H1 (cell line): ENCODE results near the gene GKAP1. TPM values are rescaled to one million over a fixed set of nuclear protein-coding genes. Genes with fewer than 3 reads are reported as not detected.

ENCODE experiments used
- CTCF ChIA-PET: fragments of 300-600 bp; sonication (Branson Sonifier 250); formaldehyde crosslinking; loops from one replicate; lab custom pipeline; 2021; ENCODE audit not compliant: partially characterized antibody; lab: Charles Lee
- POLR2A ChIA-PET: fragments of 300-600 bp; sonication (Branson Sonifier 250); formaldehyde crosslinking; loops from one replicate; lab custom pipeline; 2021; ENCODE audit warnings: inconsistent platforms; ENCODE audit not compliant: partially characterized antibody; lab: Charles Lee
- DNase-seq, 2 experiments: peaks; one replicate each; pipeline versions ENCODE4 v3.0.0 to v3.0.0-alpha.2; 2010 to 2022; ENCODE audit warnings: low spot score in 2 of 2, low read depth in 1 of 2, mixed read lengths in 1 of 2
- FAIRE-seq: peaks from 2 replicates; lab custom pipeline; 2011; peaks lifted over from hg19 to GRCh38; lab: Jason Lieb, UNC
- H2AFZ ChIP-seq: 2 replicates; pipeline ENCODE4 v1.8.1; 2012; ENCODE audit warnings: low read length, inconsistent platforms
- H2AK5ac ChIP-seq: 2 replicates; pipeline ENCODE4 v1.6.1; 2013; ENCODE audit warnings: low read depth, low read length
- H2BK120ac ChIP-seq: replicated peaks from 2 replicates; pipeline ENCODE3; 2013; ENCODE audit warnings: low read depth, low read length, inconsistent platforms
- H2BK12ac ChIP-seq: 2 replicates; pipeline ENCODE4 v1.6.1; 2013; ENCODE audit warnings: low read depth, low read length
- H2BK15ac ChIP-seq: 2 replicates; pipeline ENCODE4 v1.6.1; 2013; ENCODE audit warnings: low read length
- H2BK20ac ChIP-seq: 2 replicates; pipeline ENCODE4 v1.6.1; 2013; ENCODE audit warnings: low read length
- H2BK5ac ChIP-seq: 2 replicates; pipeline ENCODE4 v1.6.1; 2013; ENCODE audit warnings: low read depth, low read length
- H3K14ac ChIP-seq: 2 replicates; pipeline ENCODE4 v1.6.1; 2013; ENCODE audit warnings: inconsistent platforms; ENCODE audit not compliant: insufficient read length
- H3K18ac ChIP-seq: 2 replicates; pipeline ENCODE4 v1.6.1; 2013; ENCODE audit warnings: low read length; ENCODE audit errors: extremely low read depth
- H3K23ac ChIP-seq: 2 replicates; pipeline ENCODE4 v1.6.1; 2013; ENCODE audit warnings: inconsistent platforms; ENCODE audit not compliant: insufficient read length
- H3K23me2 ChIP-seq: 2 replicates; pipeline ENCODE4 v1.6.1; 2013; ENCODE audit warnings: low read depth, low read length
- H3K27ac ChIP-seq: 2 replicates; pipeline ENCODE4 v1.6.1; 2011; ENCODE audit warnings: low read depth, low read length, inconsistent platforms
- H3K27me3 ChIP-seq, 4 experiments: replicated peaks in 1 of 4; 1 replicate in 1 of 4; 2 replicates in 3 of 4; pipeline versions ENCODE4 v1.6.1 to v1.8.1; 2011 to 2013; ENCODE audit warnings: low read length in 3 of 4, mild to moderate bottlenecking in 3 of 4, inconsistent platforms in 2 of 4, mixed read lengths in 2 of 4, moderate library complexity in 1 of 4; ENCODE audit not compliant: control insufficient read depth in 3 of 4, insufficient read depth in 3 of 4; ENCODE audit errors: extremely low read depth in 1 of 4
- H3K36me3 ChIP-seq, 4 experiments: 2 replicates each; pipeline versions ENCODE4 v1.6.1 to v1.8.1; 2011 to 2013; ENCODE audit warnings: mild to moderate bottlenecking in 4 of 4, low read length in 3 of 4, moderate library complexity in 2 of 4, control low read depth in 1 of 4, inconsistent platforms in 1 of 4; ENCODE audit not compliant: insufficient read depth in 4 of 4, control insufficient read depth in 2 of 4
- H3K4ac ChIP-seq: replicated peaks from 2 replicates; pipeline ENCODE3; 2013; ENCODE audit warnings: low read length, low read depth, mixed read lengths, inconsistent platforms; ENCODE audit not compliant: insufficient read length
- H3K4me1 ChIP-seq, 4 experiments: replicated peaks in 1 of 4; 1 replicate in 1 of 4; 2 replicates in 3 of 4; pipeline versions ENCODE4 v1.6.1 to v1.8.1; 2011 to 2013; ENCODE audit warnings: low read length in 3 of 4, inconsistent platforms in 2 of 4, mixed read lengths in 1 of 4; ENCODE audit not compliant: insufficient read depth in 4 of 4, control insufficient read depth in 3 of 4
- H3K4me2 ChIP-seq, 2 experiments: 2 replicates each; pipeline versions ENCODE4 v1.6.1 to v1.8.1; 2011 to 2013; ENCODE audit warnings: low read depth in 2 of 2, low read length in 2 of 2, control low read depth in 1 of 2, inconsistent platforms in 1 of 2, mild to moderate bottlenecking in 1 of 2; ENCODE audit not compliant: insufficient read depth in 1 of 2
- H3K4me3 ChIP-seq, 4 experiments: fragments of 200-600, 300-600 bp in 1 of 4; sonication (generic), shearing (Covaris generic), sonication (Bioruptor Twin) in 1 of 4; 2 replicates each; pipeline versions ENCODE4 v1.5.1 to v1.8.1; 2011 to 2016; ENCODE audit warnings: low read length in 4 of 4, low read depth in 3 of 4, control low read depth in 2 of 4, inconsistent platforms in 2 of 4, mild to moderate bottlenecking in 2 of 4, mixed read lengths in 1 of 4, moderate library complexity in 1 of 4; ENCODE audit not compliant: insufficient read depth in 2 of 4; ENCODE audit errors: extremely low read depth in 1 of 4
- H3K56ac ChIP-seq: replicated peaks from 2 replicates; pipeline ENCODE3; 2013; ENCODE audit warnings: low read depth, mild to moderate bottlenecking, mixed read lengths, low read length, inconsistent platforms; ENCODE audit not compliant: insufficient read length
- H3K79me1 ChIP-seq: 2 replicates; pipeline ENCODE4 v1.6.1; 2013; ENCODE audit warnings: low read depth, low read length, control low read depth
- H3K79me2 ChIP-seq, 2 experiments: 2 replicates each; pipeline versions ENCODE4 v1.6.1 to v1.8.1; 2012 to 2013; ENCODE audit warnings: low read length in 2 of 2, mild to moderate bottlenecking in 2 of 2, inconsistent platforms in 1 of 2; ENCODE audit not compliant: insufficient read depth in 2 of 2, control insufficient read depth in 1 of 2
- H3K9ac ChIP-seq, 4 experiments: replicated peaks in 1 of 4; 1 replicate in 1 of 4; 2 replicates in 3 of 4; pipeline versions ENCODE4 v1.6.1 to v1.8.1; 2011 to 2013; ENCODE audit warnings: low read depth in 3 of 4, low read length in 3 of 4, control low read depth in 2 of 4, mild to moderate bottlenecking in 2 of 4, moderate library complexity in 2 of 4, inconsistent platforms in 1 of 4; ENCODE audit errors: extremely low read depth in 1 of 4
- H3K9me3 ChIP-seq, 2 experiments: 2 replicates each; pipeline versions ENCODE4 v1.6.1 to v1.8.1; 2012 to 2013; ENCODE audit warnings: mild to moderate bottlenecking in 2 of 2, moderate library complexity in 2 of 2, control low read depth in 1 of 2, inconsistent platforms in 1 of 2, low read depth in 1 of 2, low read length in 1 of 2, mixed read lengths in 1 of 2; ENCODE audit not compliant: insufficient read depth in 2 of 2
- H4K20me1 ChIP-seq, 2 experiments: replicated peaks in 1 of 2; 2 replicates each; pipeline versions ENCODE3 to v1.8.1; 2011 to 2013; ENCODE audit warnings: inconsistent platforms in 2 of 2, low read length in 2 of 2, mild to moderate bottlenecking in 1 of 2; ENCODE audit not compliant: insufficient read depth in 2 of 2, control insufficient read depth in 1 of 2
- H4K5ac ChIP-seq: 2 replicates; pipeline ENCODE4 v1.6.1; 2013; ENCODE audit warnings: low read length, low read depth, mixed read lengths, inconsistent platforms; ENCODE audit not compliant: insufficient read length
- H4K8ac ChIP-seq: 2 replicates; pipeline ENCODE4 v1.8.0; 2013; ENCODE audit warnings: mild to moderate bottlenecking, moderate library complexity, low read length, inconsistent platforms; ENCODE audit not compliant: insufficient read depth; ENCODE audit errors: extremely low read depth
- H4K91ac ChIP-seq: replicated peaks from 2 replicates; pipeline ENCODE3; 2013; ENCODE audit warnings: low read length, mixed read lengths, inconsistent platforms; ENCODE audit not compliant: insufficient read length
- ASH2L ChIP-seq: fragments of 200-600, 300-600 bp; sonication (generic); IDR thresholded peaks from one replicate; pipeline ENCODE4 v1.7.1; 2017; ENCODE audit warnings: low read length
- SIX5 ChIP-seq: IDR thresholded peaks from 2 replicates; pipeline ENCODE4 v1.6.1; 2011; ENCODE audit warnings: mild to moderate bottlenecking, low read depth, low read length
- TAF1 ChIP-seq: IDR thresholded peaks from 2 replicates; pipeline ENCODE4 v1.6.1; 2011; ENCODE audit warnings: mild to moderate bottlenecking, low read depth, low read length
- TAF7 ChIP-seq: optimal IDR thresholded peaks from 2 replicates; pipeline ENCODE3; 2011; ENCODE audit warnings: low read depth, mild to moderate bottlenecking, inconsistent platforms, low read length, moderate library complexity, borderline replicate concordance
- YY1 ChIP-seq: IDR thresholded peaks from 2 replicates; pipeline ENCODE4 v1.6.1; 2011; ENCODE audit warnings: low read depth, mild to moderate bottlenecking, low read length
- ZNF274 ChIP-seq: IDR thresholded peaks from 2 replicates; pipeline ENCODE4 v1.7.0; 2012; ENCODE audit warnings: low read length, borderline replicate concordance; ENCODE audit errors: extremely low read depth
- WGBS, 2 experiments: shearing (Covaris generic) in 1 of 2; methylation state at CpG; one replicate each; pipeline versions ENCODE4 v1.1.6 to v1.1.7; 2013 to 2015; ENCODE audit warnings: low lambda C conversion rate in 2 of 2, mixed read lengths in 2 of 2, inconsistent platforms in 1 of 2, low coverage in 1 of 2, missing lambda C conversion rate in 1 of 2; ENCODE audit not compliant: insufficient replicate concordance in 2 of 2, insufficient coverage in 1 of 2, insufficient read length in 1 of 2; ENCODE audit errors: extremely low coverage in 1 of 2, missing lambda C conversion rate in 1 of 2; 5-methylcytosine and 5-hydroxymethylcytosine counted together
- polyA plus RNA-seq, 7 experiments: library from polyadenylated mRNA; depleted of rRNA in 3 of 7; stranded (reverse) in 5 of 7; unstranded in 2 of 7; fragments of >200 nt in 5 of 7; fragments of 200-250 nt in 2 of 7; gene quantifications; 1 replicate in 5 of 7; 2 replicates in 1 of 7; 4 replicates in 1 of 7; pipeline versions ENCODE4 v1.2.1 to v1.2.3, GENCODE V29; 2011 to 2013; ENCODE audit warnings: missing spikeins in 2 of 7, mixed read lengths in 2 of 7
- total RNA-seq: library from RNA; stranded (reverse); fragmentation: NEBNext Ultra II Directional; extraction: Animal tissue kit (Norgen Biotek cat#: 25700); gene quantifications from 2 replicates; pipeline ENCODE4 v1.2.1, GENCODE V29; 2021

GKAP1 gene
- total and polyA plus RNA-seq, 2 of the 8 experiments (the other 6 are each of a cell fraction or from before 2014, with no cell fraction given), result 0.97 to 5.3 TPM

DNA sequence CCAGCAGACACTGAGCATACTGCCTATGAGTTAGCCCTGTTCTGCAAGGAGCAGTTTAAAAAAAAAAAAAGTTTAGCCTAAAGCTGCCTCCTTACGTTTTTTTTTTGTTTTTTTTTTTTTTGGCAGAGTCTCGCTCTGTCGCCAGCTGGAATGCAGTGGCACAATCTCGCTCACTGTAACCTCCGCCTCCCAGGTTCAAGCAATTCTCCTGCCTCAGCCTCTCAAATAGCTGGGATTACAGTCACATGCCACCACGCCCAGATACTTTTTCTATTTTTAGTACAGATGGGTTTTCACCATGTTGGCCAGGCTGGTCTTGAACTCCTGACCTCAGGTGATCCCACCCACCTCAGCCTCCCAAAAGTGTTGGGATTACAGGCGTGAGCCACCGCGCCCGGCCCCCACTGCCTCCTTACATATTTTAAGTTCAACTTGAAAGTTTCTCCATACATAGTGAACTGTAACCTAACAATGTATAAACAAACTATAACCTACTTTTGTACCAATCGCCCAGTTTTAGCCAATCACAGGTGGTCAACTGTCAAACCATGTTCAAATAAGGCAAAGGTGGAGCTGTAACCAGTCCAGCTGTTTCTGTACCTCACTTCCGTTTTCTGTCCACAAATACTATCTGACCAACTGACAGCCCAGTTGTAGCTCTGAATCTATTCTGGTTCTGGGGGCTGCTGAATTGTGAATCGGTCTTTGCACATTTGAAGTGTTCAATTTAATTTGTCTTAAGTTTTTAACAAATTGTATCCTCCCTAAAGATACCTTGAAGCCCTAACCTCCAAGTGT is 17.1 kb downstream of the GKAP1 start:
- Histone ChIP-seq H3K4me1 (no peaks in the 10 kb centered on the region), H3K9me3 (peaks cover 0 to 5% of the 10 kb centered on the region in 2 experiments; a peak in 1 of 4 replicates), H3K27me3 (no peaks in the 10 kb centered on the region), H3K4ac (no peak overlapping the region), H4K20me1 (no peaks in the 10 kb centered on the region), H3K18ac (no peak overlapping the region), H2AK5ac (no peak overlapping the region), H2BK5ac (no peak overlapping the region), H3K79me1 (no peaks in the 10 kb centered on the region), H3K23ac (no peak overlapping the region), H2BK20ac (no peak overlapping the region), H4K5ac (no peak overlapping the region), H3K4me3 (no peak overlapping the region), H3K79me2 (no peaks in the 10 kb centered on the region), H3K9ac (no peak overlapping the region), H3K4me2 (no peak overlapping the region), H3K56ac (no peak overlapping the region), H4K8ac (no peak overlapping the region), H3K14ac (no peak overlapping the region), H4K91ac (no peak overlapping the region), H2BK15ac (no peak overlapping the region), H3K27ac (no peak overlapping the region), H2BK120ac (no peak overlapping the region), H2BK12ac (no peak overlapping the region), H3K36me3 (peaks cover 0 to 4% (median 1%) of the 10 kb centered on the region in 4 experiments; a peak in 3 of 8 replicates), H3K23me2 (no peaks in the 10 kb centered on the region), H2AFZ (no peak overlapping the region)
- FAIRE-seq, result no peak
- POLR2A ChIA-PET, result no interaction called here
- DNase-seq, result no peak
- 92% methylated on average over 13 of the region's 13 CpGs; no CpG with 5 or more reads in 1 of the 2 experiments for WGBS, 2 experiments
- CTCF ChIA-PET, result interaction anchor here (1.0 kb wide), 1 partner anchor 17 kb away, joined by 4 read pairs; no protein-coding TSS in a partner anchor
- TF ChIP-seq SIX5, result no peak
- no peak for TF ChIP-seq ASH2L
- no peak for TF ChIP-seq YY1
- no peak for TF ChIP-seq TAF1
- TF ChIP-seq ZNF274, result no peak
- TF ChIP-seq TAF7, result no peak
